ENCODE data around the gene TIMP2.

DNA sequence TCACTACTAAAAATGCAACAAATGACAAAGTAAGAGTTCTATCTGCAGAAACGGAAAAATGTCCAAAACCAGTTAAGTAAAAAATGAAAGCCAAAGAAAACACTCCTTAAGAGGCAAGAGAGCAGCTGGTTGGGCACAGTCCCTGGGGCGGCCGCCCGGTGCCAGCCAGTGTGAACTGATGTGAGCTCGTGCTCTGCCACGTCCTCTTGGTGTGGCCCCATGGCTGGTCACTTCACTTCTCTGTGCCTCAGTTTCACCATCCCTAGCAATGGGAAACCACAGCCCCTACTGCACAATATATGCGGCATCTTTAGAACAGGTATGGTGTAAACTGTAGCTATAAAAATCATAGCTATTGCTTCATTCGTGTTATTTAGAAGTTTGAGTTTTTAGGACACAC is 105.8 kb downstream of the TIMP2 start:
- TF ChIP-seq YY1 (IDR thresholded peaks at IDR 0.05; ENCODE audit: insufficient read depth, insufficient read length) (no peak), SUZ12 (IDR thresholded peaks at IDR 0.05; ENCODE audit: extremely low read depth, insufficient read depth, insufficient read length) (no peak), ZNF274 (IDR thresholded peaks at IDR 0.05; ENCODE audit: low read depth, low read length) (no peak)

Measured in NT2/D1 (cell line).